ENCODE results near the gene NCKAP5.

NCKAP5 gene

DNA sequence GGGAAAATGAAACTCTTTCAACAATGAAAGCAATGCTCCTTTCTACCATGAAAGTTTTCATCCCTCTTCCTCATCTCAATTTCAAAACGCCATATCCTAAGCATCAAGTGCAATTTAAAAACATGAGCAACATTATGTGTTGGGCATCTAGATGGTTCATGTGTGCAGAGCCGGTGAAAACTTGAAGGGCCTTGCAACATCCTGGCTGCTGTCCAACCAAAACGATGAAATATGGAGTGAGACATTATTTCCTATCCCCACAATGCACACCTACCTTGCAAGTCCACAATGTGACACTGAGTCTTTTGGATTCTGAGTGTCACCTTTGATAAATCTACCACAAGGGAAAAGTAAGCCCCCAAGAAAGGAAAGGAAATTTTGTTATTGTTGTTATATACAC, 110.0 kb downstream of the NCKAP5 start:
- TF ChIP-seq, protein P1, sequence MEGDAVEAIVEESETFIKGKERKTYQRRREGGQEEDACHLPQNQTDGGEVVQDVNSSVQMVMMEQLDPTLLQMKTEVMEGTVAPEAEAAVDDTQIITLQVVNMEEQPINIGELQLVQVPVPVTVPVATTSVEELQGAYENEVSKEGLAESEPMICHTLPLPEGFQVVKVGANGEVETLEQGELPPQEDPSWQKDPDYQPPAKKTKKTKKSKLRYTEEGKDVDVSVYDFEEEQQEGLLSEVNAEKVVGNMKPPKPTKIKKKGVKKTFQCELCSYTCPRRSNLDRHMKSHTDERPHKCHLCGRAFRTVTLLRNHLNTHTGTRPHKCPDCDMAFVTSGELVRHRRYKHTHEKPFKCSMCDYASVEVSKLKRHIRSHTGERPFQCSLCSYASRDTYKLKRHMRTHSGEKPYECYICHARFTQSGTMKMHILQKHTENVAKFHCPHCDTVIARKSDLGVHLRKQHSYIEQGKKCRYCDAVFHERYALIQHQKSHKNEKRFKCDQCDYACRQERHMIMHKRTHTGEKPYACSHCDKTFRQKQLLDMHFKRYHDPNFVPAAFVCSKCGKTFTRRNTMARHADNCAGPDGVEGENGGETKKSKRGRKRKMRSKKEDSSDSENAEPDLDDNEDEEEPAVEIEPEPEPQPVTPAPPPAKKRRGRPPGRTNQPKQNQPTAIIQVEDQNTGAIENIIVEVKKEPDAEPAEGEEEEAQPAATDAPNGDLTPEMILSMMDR (IDR thresholded peaks at IDR 0.05; ENCODE audit: control insufficient read depth, extremely low read depth, insufficient read depth): no peak

DNA sequence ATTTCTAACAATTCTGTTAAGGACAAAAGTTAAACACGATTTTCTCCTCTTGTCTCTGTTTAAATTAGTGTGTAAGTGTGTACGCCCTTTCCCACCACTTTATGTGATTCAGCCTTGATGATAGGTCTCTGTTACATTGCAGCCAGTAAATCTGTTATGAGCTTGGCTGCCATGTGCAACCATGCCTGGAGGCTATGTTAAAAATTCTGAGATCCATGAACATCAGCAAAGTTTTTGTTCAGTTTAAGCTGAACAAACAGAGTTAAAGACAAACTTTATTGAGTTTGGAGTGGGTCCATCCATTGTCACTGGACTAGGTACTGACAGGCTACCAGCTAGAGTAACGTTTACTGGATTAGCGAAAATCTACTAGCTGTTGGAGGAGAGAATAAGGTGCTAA, 110.4 kb downstream of the NCKAP5 start:
- TF ChIP-seq, protein P1 (IDR thresholded peaks at IDR 0.05; ENCODE audit: control insufficient read depth, extremely low read depth, insufficient read depth): no peak
- no peak overlapping the region for H3K4me3 ChIP-seq (ENCODE audit: low read depth, low read length)
- no peak for DNase-seq (ENCODE audit: low read depth)

More for the DNA sequence above, 110.0 kb downstream of the NCKAP5 start:
- no peak overlapping the region for H3K4me3 ChIP-seq (ENCODE audit: low read depth, low read length)
- no peak for DNase-seq (ENCODE audit: low read depth)

DNA sequence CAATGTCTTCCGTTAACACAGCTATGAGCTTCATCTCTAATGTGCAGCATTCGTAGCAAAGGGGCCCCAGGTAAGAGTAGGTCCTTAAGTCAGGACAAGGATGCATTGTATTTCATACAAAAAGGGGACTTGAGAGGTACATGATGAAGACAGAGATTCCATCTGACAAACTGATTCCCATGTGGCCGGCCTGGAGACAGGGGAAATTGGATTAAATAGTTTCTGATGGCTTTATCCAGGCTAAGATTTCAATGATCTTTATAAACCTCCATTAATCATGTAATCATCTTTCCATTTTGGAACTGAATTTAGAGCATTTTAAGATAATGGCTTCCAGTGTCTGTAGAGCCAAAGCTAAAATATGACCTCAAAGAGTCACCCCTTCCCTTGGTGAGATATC, 111.3 kb downstream of the NCKAP5 start:
- TF ChIP-seq, protein P1 (IDR thresholded peaks at IDR 0.05; ENCODE audit: control insufficient read depth, extremely low read depth, insufficient read depth): no peak
- DNase-seq (ENCODE audit: low read depth): no peak
- H3K4me3 ChIP-seq (ENCODE audit: low read depth, low read length): no peak overlapping the region

DNA sequence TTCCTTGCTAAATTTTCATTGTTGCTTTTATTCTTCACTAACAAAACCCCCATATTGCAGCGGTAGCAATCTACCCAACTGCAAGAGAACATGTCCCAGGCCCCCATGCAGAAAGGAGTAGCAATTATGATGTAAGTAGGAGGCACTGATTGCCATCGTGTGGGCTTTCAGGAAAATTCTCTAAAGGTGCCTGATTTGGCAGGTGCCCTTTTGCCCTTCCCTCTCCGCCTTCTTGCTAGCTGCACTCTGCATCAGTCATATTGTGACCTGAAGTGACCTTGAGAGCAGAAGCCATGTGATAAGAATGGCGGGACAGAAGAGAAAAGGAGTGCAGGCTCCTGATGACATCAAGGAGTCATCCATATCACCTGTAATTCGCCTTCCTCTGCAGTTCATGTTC, 112.1 kb downstream of the NCKAP5 start:
- DNase-seq (ENCODE audit: low read depth): no peak
- no peak overlapping the region for H3K4me3 ChIP-seq (ENCODE audit: low read depth, low read length)
- TF ChIP-seq, protein P1 (IDR thresholded peaks at IDR 0.05; ENCODE audit: control insufficient read depth, extremely low read depth, insufficient read depth): no peak

DNA sequence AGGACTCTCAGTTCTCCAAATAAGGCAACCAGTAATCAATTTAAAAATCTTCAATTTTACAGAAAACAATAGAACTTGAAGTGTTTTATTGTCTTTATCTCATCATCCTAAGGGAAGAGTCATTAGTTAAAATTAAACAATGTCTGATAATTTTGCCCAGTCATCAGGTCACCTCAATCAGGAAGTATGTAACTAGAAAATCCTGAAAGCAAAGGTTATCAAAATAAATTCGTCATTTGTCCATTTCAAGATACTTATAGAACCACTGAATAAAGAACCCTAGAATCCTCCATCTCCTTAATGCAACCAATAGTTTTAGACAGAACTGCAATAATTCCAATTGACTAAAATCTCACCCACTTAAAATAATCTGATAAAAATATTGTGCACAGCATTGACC, 115.2 kb downstream of the NCKAP5 start:
- TF ChIP-seq, protein P1 (IDR thresholded peaks at IDR 0.05; ENCODE audit: control insufficient read depth, extremely low read depth, insufficient read depth): no peak
- no peak for DNase-seq (ENCODE audit: low read depth)
- H3K4me3 ChIP-seq (ENCODE audit: low read depth, low read length): no peak overlapping the region

DNA sequence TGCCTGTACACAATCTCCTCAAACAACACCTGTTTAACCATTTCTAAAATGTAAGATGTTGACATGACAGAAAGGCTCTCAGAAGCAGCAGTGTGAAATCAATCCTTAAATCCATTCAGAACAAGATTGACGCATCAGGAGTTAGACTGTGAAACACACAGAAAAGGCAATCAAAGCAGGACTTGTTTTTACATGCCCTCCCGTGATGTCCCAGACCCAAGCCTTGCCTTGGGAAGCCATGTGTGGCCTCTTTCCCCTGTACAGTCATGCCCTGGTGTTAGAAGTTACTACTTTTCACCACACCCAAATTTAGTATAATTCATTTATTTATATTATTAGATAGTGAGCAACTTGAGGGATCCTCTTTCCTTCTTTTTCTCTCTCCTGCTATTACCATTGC, 115.7 kb downstream of the NCKAP5 start:
- no peak overlapping the region for H3K4me3 ChIP-seq (ENCODE audit: low read depth, low read length)
- no peak for DNase-seq (ENCODE audit: low read depth)
- TF ChIP-seq, protein P1 (IDR thresholded peaks at IDR 0.05; ENCODE audit: control insufficient read depth, extremely low read depth, insufficient read depth): no peak

DNA sequence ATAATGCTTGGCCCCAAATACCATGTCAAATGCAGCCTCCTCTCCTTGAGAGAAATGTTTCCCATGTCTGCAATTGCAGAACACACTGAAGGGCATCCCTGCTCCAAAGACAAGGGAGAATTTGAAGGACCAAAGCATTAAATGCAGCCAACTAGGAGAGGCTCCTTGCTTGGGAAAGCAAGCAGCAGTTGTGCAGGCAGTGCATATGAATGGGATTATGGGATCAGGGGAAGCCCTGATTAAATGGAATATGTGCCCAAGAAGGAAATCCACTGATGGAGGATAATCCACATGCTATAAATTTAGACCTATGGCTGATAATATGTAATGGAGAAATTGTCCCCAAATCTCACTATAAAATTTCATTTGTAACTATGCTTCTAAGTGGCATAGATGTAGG, 116.1 kb downstream of the NCKAP5 start:
- no peak overlapping the region for H3K4me3 ChIP-seq (ENCODE audit: low read depth, low read length)
- no peak for DNase-seq (ENCODE audit: low read depth)
- TF ChIP-seq, protein P1 (IDR thresholded peaks at IDR 0.05; ENCODE audit: control insufficient read depth, extremely low read depth, insufficient read depth): no peak

Measured in LNCaP clone FGC (cell line).